WTC11 (cell line): ENCODE data around the gene TMEM165. TPM values are rescaled to one million over a fixed set of nuclear protein-coding genes. Genes with fewer than 3 reads are reported as not detected.

Experiments
- ATAC-seq: fragments of 200-7000 bp; cut with Tn5 transposase; 2 replicates; pipeline ENCODE4 v1.10.0; 2021; ENCODE audit warnings: mild to moderate bottlenecking, moderate library complexity
- CTCF ChIA-PET: fragments of 300-600 bp; sonication (Branson Sonifier 250); formaldehyde crosslinking; loops from one replicate; lab custom pipeline; 2021; ENCODE audit warnings: antibody characterized with exemption; lab: Charles Lee
- POLR2A ChIA-PET: fragments of 350-600 bp; sonication (Branson Sonifier 250); formaldehyde crosslinking; loops from one replicate; lab custom pipeline; 2021; ENCODE audit warnings: antibody characterized with exemption; lab: Charles Lee
- DNase-seq: peaks from one replicate; pipeline ENCODE4 v3.0.0; 2021; ENCODE audit warnings: low spot score
- H3K27ac Mint-ChIP-seq: 2 replicates; pipeline ENCODE4 v1.8.0; 2021; ENCODE audit warnings: mixed read lengths
- H3K27me3 Mint-ChIP-seq: 2 replicates; pipeline ENCODE4 v1.8.0; 2021; ENCODE audit warnings: low read depth, mild to moderate bottlenecking, moderate library complexity, mixed read lengths
- H3K36me3 Mint-ChIP-seq: 2 replicates; pipeline ENCODE4 v1.8.0; 2021; ENCODE audit warnings: mixed read lengths
- H3K4me1 Mint-ChIP-seq: 2 replicates; pipeline ENCODE4 v1.8.0; 2022; ENCODE audit warnings: mixed read lengths
- H3K4me3 Mint-ChIP-seq: 2 replicates; pipeline ENCODE4 v1.8.0; 2021; ENCODE audit warnings: mild to moderate bottlenecking, moderate library complexity, mixed read lengths
- H3K9me3 Mint-ChIP-seq: 2 replicates; pipeline ENCODE4 v1.8.0; 2021; ENCODE audit warnings: mixed read lengths
- CREB1 ChIP-seq: sonication (generic); formaldehyde crosslinking; IDR thresholded peaks from 2 replicates; pipeline ENCODE4 v1.8.0; 2023; ENCODE audit warnings: mild to moderate bottlenecking, missing genetic modification reagents
- ESRRA ChIP-seq: sonication (generic); formaldehyde crosslinking; IDR thresholded peaks from 2 replicates; pipeline ENCODE4 v1.8.1; 2022; ENCODE audit warnings: mild to moderate bottlenecking, missing genetic modification reagents, borderline replicate concordance
- MXD4 ChIP-seq: fragments of 250-450 bp; sonication (Bioruptor Pico); IDR thresholded peaks from 2 replicates; pipeline ENCODE4 v1.8.0; 2021; ENCODE audit warnings: mild to moderate bottlenecking, moderate library complexity, borderline replicate concordance
- NFATC4 ChIP-seq: fragments of 250-450 bp; sonication (Bioruptor Pico); IDR thresholded peaks from 2 replicates; pipeline ENCODE4 v1.9.0; 2021; ENCODE audit warnings: mild to moderate bottlenecking
- NFE2L1 ChIP-seq: sonication (generic); formaldehyde crosslinking; IDR thresholded peaks from 2 replicates; pipeline ENCODE4 v1.8.1; 2023; ENCODE audit warnings: missing genetic modification reagents
- NFYB ChIP-seq: sonication (generic); formaldehyde crosslinking; conservative IDR thresholded peaks from 2 replicates; pipeline ENCODE4 v1.8.0; 2022; ENCODE audit warnings: low read depth, missing genetic modification reagents
- NR1H2 ChIP-seq: sonication (generic); formaldehyde crosslinking; IDR thresholded peaks from 2 replicates; pipeline ENCODE4 v1.9.0; 2021; ENCODE audit warnings: mild to moderate bottlenecking, moderate library complexity, missing genetic modification reagents
- RELA ChIP-seq: sonication (generic); formaldehyde crosslinking; IDR thresholded peaks from 2 replicates; pipeline ENCODE4 v1.8.1; 2022; ENCODE audit warnings: missing genetic modification reagents, mild to moderate bottlenecking, borderline replicate concordance
- TEAD4 ChIP-seq: sonication (generic); formaldehyde crosslinking; IDR thresholded peaks from 2 replicates; pipeline ENCODE4 v1.8.0; 2022; ENCODE audit warnings: mild to moderate bottlenecking, missing genetic modification reagents
- ZNF219 ChIP-seq: sonication (generic); formaldehyde crosslinking; IDR thresholded peaks from 2 replicates; pipeline ENCODE4 v1.8.0; 2023; ENCODE audit warnings: missing genetic modification reagents, mild to moderate bottlenecking, borderline replicate concordance
- ZNF317 ChIP-seq: sonication (generic); formaldehyde crosslinking; IDR thresholded peaks from 2 replicates; pipeline ENCODE4 v1.8.1; 2023; ENCODE audit warnings: low read depth, mild to moderate bottlenecking, moderate library complexity, missing genetic modification reagents, borderline replicate concordance
- ZNF396 ChIP-seq: fragments of 250-450 bp; sonication (Bioruptor Pico); IDR thresholded peaks from 2 replicates; pipeline ENCODE4 v1.8.0; 2021; ENCODE audit warnings: mild to moderate bottlenecking, moderate library complexity, borderline replicate concordance
- ZNF671 ChIP-seq: fragments of 250-450 bp; sonication (Bioruptor Pico); IDR thresholded peaks from 2 replicates; pipeline ENCODE4 v1.8.0; 2021; ENCODE audit warnings: mild to moderate bottlenecking
- total RNA-seq: library from RNA; stranded (reverse); gene quantifications from 3 replicates; pipeline ENCODE4 v1.2.3, GENCODE V29; 2021
- TF ChIP-seq, protein P1 (sequence below): sonication (generic); formaldehyde crosslinking; IDR thresholded peaks from 2 replicates; pipeline ENCODE4 v1.8.1; 2022; ENCODE audit warnings: low read depth, missing genetic modification reagents, borderline replicate concordance
- TF ChIP-seq, protein P2 (sequence below): sonication (generic); formaldehyde crosslinking; IDR thresholded peaks from 2 replicates; pipeline ENCODE4 v1.8.1; 2023; ENCODE audit warnings: mild to moderate bottlenecking, missing genetic modification reagents, borderline replicate concordance
- TF ChIP-seq, protein P3 (sequence below): sonication (generic); formaldehyde crosslinking; IDR thresholded peaks from 2 replicates; pipeline ENCODE4 v1.8.1; 2023; ENCODE audit warnings: mild to moderate bottlenecking, moderate library complexity, missing genetic modification reagents
- TF ChIP-seq, protein P4 (sequence below): sonication (generic); formaldehyde crosslinking; IDR thresholded peaks from 2 replicates; pipeline ENCODE4 v1.8.0; 2023; ENCODE audit warnings: mild to moderate bottlenecking, missing genetic modification reagents
- TF ChIP-seq, protein P5 (sequence below): sonication (generic); formaldehyde crosslinking; IDR thresholded peaks from 2 replicates; pipeline ENCODE4 v1.8.1; 2023; ENCODE audit warnings: mild to moderate bottlenecking, missing genetic modification reagents
- TF ChIP-seq, protein P6 (sequence below): sonication (generic); formaldehyde crosslinking; IDR thresholded peaks from 2 replicates; pipeline ENCODE4 v1.8.1; 2023; ENCODE audit warnings: mild to moderate bottlenecking, missing genetic modification reagents, moderate library complexity
- TF ChIP-seq, protein P7 (sequence below): fragments of 250-450 bp; sonication (Bioruptor Pico); conservative IDR thresholded peaks from 2 replicates; pipeline ENCODE4 v1.9.0; 2021; ENCODE audit warnings: mild to moderate bottlenecking

TMEM165 gene
- total RNA-seq, 1 experiment from 2014 or later: 88.6 TPM

DNA sequence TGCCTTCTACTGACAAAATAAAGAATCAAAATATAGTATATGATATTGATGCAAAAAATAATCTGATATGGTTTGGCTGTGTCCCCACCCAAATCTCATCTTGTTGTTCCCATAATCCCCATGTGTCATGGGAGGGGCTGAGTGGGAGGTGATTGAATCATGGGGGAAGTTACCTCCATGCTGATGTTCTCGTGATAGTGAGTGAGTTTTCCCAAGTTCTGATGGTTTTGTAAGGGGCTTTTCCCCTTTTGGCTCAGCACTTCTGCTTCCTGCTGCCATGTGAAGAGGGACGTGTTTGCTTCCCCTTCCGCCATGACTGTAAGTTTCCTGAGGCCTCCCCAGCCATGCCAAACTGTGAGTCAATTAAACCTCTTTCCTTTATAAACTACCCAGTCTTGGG is 70.2 kb downstream of the TMEM165 start:
- H3K9me3 Mint-ChIP-seq: peaks cover 8% of the 10 kb centered on the region
- TF ChIP-seq RELA (no peak), NFE2L1 (CRISPR knock-in tag) (no peak), ZNF396 (CRISPR knock-in tag) (no peak), ZNF219 (CRISPR knock-in tag) (no peak), NFATC4 (no peak), NFYB (CRISPR knock-in tag) (no peak), TEAD4 (CRISPR knock-in tag) (no peak), ZNF317 (no peak)
- TF ChIP-seq, protein P1, sequence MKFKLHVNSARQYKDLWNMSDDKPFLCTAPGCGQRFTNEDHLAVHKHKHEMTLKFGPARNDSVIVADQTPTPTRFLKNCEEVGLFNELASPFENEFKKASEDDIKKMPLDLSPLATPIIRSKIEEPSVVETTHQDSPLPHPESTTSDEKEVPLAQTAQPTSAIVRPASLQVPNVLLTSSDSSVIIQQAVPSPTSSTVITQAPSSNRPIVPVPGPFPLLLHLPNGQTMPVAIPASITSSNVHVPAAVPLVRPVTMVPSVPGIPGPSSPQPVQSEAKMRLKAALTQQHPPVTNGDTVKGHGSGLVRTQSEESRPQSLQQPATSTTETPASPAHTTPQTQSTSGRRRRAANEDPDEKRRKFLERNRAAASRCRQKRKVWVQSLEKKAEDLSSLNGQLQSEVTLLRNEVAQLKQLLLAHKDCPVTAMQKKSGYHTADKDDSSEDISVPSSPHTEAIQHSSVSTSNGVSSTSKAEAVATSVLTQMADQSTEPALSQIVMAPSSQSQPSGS (CRISPR knock-in tag): no peak
- TF ChIP-seq, protein P2, sequence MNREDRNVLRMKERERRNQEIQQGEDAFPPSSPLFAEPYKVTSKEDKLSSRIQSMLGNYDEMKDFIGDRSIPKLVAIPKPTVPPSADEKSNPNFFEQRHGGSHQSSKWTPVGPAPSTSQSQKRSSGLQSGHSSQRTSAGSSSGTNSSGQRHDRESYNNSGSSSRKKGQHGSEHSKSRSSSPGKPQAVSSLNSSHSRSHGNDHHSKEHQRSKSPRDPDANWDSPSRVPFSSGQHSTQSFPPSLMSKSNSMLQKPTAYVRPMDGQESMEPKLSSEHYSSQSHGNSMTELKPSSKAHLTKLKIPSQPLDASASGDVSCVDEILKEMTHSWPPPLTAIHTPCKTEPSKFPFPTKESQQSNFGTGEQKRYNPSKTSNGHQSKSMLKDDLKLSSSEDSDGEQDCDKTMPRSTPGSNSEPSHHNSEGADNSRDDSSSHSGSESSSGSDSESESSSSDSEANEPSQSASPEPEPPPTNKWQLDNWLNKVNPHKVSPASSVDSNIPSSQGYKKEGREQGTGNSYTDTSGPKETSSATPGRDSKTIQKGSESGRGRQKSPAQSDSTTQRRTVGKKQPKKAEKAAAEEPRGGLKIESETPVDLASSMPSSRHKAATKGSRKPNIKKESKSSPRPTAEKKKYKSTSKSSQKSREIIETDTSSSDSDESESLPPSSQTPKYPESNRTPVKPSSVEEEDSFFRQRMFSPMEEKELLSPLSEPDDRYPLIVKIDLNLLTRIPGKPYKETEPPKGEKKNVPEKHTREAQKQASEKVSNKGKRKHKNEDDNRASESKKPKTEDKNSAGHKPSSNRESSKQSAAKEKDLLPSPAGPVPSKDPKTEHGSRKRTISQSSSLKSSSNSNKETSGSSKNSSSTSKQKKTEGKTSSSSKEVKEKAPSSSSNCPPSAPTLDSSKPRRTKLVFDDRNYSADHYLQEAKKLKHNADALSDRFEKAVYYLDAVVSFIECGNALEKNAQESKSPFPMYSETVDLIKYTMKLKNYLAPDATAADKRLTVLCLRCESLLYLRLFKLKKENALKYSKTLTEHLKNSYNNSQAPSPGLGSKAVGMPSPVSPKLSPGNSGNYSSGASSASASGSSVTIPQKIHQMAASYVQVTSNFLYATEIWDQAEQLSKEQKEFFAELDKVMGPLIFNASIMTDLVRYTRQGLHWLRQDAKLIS (CRISPR knock-in tag): no peak
- TF ChIP-seq, protein P3, sequence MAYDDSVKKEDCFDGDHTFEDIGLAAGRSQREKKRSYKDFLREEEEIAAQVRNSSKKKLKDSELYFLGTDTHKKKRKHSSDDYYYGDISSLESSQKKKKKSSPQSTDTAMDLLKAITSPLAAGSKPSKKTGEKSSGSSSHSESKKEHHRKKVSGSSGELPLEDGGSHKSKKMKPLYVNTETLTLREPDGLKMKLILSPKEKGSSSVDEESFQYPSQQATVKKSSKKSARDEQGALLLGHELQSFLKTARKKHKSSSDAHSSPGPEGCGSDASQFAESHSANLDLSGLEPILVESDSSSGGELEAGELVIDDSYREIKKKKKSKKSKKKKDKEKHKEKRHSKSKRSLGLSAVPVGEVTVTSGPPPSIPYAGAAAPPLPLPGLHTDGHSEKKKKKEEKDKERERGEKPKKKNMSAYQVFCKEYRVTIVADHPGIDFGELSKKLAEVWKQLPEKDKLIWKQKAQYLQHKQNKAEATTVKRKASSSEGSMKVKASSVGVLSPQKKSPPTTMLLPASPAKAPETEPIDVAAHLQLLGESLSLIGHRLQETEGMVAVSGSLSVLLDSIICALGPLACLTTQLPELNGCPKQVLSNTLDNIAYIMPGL (CRISPR knock-in tag): no peak
- TF ChIP-seq, protein P4, sequence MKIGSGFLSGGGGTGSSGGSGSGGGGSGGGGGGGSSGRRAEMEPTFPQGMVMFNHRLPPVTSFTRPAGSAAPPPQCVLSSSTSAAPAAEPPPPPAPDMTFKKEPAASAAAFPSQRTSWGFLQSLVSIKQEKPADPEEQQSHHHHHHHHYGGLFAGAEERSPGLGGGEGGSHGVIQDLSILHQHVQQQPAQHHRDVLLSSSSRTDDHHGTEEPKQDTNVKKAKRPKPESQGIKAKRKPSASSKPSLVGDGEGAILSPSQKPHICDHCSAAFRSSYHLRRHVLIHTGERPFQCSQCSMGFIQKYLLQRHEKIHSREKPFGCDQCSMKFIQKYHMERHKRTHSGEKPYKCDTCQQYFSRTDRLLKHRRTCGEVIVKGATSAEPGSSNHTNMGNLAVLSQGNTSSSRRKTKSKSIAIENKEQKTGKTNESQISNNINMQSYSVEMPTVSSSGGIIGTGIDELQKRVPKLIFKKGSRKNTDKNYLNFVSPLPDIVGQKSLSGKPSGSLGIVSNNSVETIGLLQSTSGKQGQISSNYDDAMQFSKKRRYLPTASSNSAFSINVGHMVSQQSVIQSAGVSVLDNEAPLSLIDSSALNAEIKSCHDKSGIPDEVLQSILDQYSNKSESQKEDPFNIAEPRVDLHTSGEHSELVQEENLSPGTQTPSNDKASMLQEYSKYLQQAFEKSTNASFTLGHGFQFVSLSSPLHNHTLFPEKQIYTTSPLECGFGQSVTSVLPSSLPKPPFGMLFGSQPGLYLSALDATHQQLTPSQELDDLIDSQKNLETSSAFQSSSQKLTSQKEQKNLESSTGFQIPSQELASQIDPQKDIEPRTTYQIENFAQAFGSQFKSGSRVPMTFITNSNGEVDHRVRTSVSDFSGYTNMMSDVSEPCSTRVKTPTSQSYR (CRISPR knock-in tag): no peak
- H3K27ac Mint-ChIP-seq: no peak overlapping the region
- no peaks in the 10 kb centered on the region for H3K27me3 Mint-ChIP-seq
- CTCF ChIA-PET: no interaction called here
- H3K4me3 Mint-ChIP-seq: no peak overlapping the region
- DNase-seq: no peak
- ATAC-seq: no peak
- peaks cover 18% of the 10 kb centered on the region for H3K36me3 Mint-ChIP-seq
- POLR2A ChIA-PET: no interaction called here
- peaks cover 11% of the 10 kb centered on the region for H3K4me1 Mint-ChIP-seq

DNA sequence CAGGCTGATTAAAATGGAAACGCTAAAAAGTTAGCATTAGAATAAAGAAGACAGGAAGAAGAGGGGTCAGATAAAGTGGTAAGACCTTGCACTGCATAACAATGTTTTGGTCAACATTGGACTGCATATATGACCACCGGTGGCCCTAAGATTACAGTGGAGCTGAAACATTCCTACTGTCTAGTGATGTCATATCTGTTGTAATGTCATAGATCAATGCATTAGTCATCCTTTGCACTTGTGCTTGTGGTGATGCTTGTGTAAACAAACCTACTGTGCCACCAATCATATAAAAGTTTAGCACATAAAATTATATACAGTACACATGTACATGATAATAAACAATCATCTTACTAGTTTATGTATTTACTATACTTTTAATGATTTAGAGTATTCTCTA is 73.0 kb downstream of the TMEM165 start:
- DNase-seq (no peak), ATAC-seq (no peak)
- Mint-ChIP-seq H3K9me3 (peaks cover 8% of the 10 kb centered on the region), H3K4me1 (peaks cover 11% of the 10 kb centered on the region), H3K4me3 (no peak overlapping the region), H3K27ac (no peak overlapping the region), H3K36me3 (peaks cover 18% of the 10 kb centered on the region), H3K27me3 (no peaks in the 10 kb centered on the region)
- POLR2A ChIA-PET: no interaction called here
- CTCF ChIA-PET: no interaction called here
- TF ChIP-seq CREB1 (CRISPR knock-in tag) (no peak), ESRRA (CRISPR knock-in tag) (no peak), NR1H2 (CRISPR knock-in tag) (no peak), MXD4 (no peak), ZNF671 (CRISPR knock-in tag) (no peak)
- TF ChIP-seq, protein P5, sequence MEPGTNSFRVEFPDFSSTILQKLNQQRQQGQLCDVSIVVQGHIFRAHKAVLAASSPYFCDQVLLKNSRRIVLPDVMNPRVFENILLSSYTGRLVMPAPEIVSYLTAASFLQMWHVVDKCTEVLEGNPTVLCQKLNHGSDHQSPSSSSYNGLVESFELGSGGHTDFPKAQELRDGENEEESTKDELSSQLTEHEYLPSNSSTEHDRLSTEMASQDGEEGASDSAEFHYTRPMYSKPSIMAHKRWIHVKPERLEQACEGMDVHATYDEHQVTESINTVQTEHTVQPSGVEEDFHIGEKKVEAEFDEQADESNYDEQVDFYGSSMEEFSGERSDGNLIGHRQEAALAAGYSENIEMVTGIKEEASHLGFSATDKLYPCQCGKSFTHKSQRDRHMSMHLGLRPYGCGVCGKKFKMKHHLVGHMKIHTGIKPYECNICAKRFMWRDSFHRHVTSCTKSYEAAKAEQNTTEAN (CRISPR knock-in tag): no peak
- TF ChIP-seq, protein P6, sequence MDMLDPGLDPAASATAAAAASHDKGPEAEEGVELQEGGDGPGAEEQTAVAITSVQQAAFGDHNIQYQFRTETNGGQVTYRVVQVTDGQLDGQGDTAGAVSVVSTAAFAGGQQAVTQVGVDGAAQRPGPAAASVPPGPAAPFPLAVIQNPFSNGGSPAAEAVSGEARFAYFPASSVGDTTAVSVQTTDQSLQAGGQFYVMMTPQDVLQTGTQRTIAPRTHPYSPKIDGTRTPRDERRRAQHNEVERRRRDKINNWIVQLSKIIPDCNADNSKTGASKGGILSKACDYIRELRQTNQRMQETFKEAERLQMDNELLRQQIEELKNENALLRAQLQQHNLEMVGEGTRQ (CRISPR knock-in tag): no peak
- TF ChIP-seq, protein P7, sequence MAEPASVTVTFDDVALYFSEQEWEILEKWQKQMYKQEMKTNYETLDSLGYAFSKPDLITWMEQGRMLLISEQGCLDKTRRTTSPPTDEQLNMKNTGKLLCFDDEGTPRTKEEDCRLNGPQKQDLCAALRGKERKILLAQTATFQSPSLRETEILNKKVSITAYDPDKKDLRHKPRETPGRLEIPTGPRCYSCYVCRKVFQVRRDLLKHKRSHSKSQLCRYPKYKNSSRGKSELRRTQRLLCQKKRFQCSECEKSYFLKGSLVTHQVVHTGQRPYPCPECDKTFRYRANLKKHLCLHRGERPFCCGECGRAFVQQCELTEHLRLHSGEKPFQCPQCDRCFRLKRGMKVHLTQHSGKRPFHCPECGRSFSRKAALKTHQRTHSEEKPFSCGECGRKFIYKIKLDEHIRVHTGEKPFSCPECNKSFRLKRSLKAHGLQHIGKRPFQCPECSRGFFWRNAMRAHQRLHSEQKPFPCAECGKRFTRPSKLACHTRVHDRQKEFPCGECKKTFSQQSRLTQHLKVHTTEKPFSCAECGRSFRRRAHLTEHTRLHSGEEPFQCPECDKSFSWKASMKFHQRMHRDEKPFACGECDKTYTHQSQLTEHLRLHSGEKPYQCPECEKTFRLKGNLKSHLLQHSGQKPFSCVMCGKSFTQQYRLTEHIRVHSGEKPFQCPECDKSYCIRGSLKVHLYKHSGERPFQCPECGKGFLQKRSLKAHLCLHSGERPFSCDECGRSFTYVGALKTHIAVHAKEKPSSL (CRISPR knock-in tag): no peak
